K562 (cell line): ENCODE measurements around the gene ACTN1. TPM values are rescaled to one million over a fixed set of nuclear protein-coding genes. Genes with fewer than 3 reads are reported as not detected.
A peak's percentile ranks its signal among the peaks of the same experiment; 100 is the strongest.

Experiments used
- ATAC-seq: fragments of 200-7000 bp; cut with Tn5 transposase; 3 replicates; pipeline ENCODE4 v1.9.1; 2020; ENCODE audit warnings: moderate library complexity
- BruUV-seq: library from RNA; stranded (reverse); fragments of 400-500 nt; replicated peaks from 2 replicates; lab custom pipeline; 2021; lab: Mats Ljungman, UMichigan
- CTCF ChIA-PET: fragments of 300-600 bp; formaldehyde crosslinking; extraction: SDS; loops from one replicate; lab custom pipeline; 2021; ENCODE audit warnings: low intra/inter-chr PET ratio; lab: Yijun Ruan, JAX
- POLR2A ChIA-PET: fragments of 300-600, 350-650 bp; sonication (Branson Sonifier 250); formaldehyde crosslinking; extraction: SDS; loops from one replicate; lab custom pipeline; 2021; ENCODE audit warnings: antibody characterized with exemption, inconsistent platforms; lab: Yijun Ruan, JAX
- DNase-seq, 4 experiments: peaks; one replicate each; pipeline versions ENCODE4 v3.0.0 to v3.0.0-alpha.2; 2011 to 2018; ENCODE audit warnings: low spot score in 3 of 4, mixed read lengths in 3 of 4; ENCODE audit errors: extremely low read depth in 1 of 4
- FAIRE-seq: peaks from 2 replicates; lab custom pipeline; 2011; peaks lifted over from hg19 to GRCh38; lab: Jason Lieb, UNC
- H2AFZ ChIP-seq: 2 replicates; pipeline ENCODE4 v1.6.0; 2011; ENCODE audit warnings: low read depth, low read length, control low read depth, inconsistent platforms
- H3K27ac ChIP-seq: fragments of 200-600 bp; 3 replicates; pipeline ENCODE4 v1.8.0; 2011; ENCODE audit warnings: low read depth, mild to moderate bottlenecking, control low read depth, inconsistent platforms, low read length, moderate library complexity, mixed read lengths; ENCODE audit errors: extremely low read depth
- H3K27me3 ChIP-seq, 2 experiments: fragments of 300-600 bp in 1 of 2; 2 replicates in 1 of 2; 3 replicates in 1 of 2; pipeline versions ENCODE4 v1.6.0 to v1.8.0; 2011; ENCODE audit warnings: inconsistent platforms in 2 of 2, low read length in 2 of 2, mild to moderate bottlenecking in 1 of 2, mixed read lengths in 1 of 2, moderate library complexity in 1 of 2; ENCODE audit not compliant: control insufficient read depth in 2 of 2, insufficient read depth in 2 of 2
- H3K36me3 ChIP-seq: fragments of 300-600 bp; 3 replicates; pipeline ENCODE4 v1.8.0; 2011; ENCODE audit warnings: mild to moderate bottlenecking, low read length, inconsistent platforms; ENCODE audit not compliant: control insufficient read depth, insufficient read depth
- H3K4me1 ChIP-seq, 2 experiments: fragments of 200-600 bp in 1 of 2; replicated peaks in 1 of 2; 2 replicates in 1 of 2; 3 replicates in 1 of 2; pipeline versions ENCODE4 v1.5.1 to v1.8.0; 2011; ENCODE audit warnings: inconsistent platforms in 2 of 2, low read length in 2 of 2, mild to moderate bottlenecking in 1 of 2, mixed read lengths in 1 of 2, moderate library complexity in 1 of 2; ENCODE audit not compliant: control insufficient read depth in 2 of 2, insufficient read depth in 2 of 2
- H3K4me2 ChIP-seq: 2 replicates; pipeline ENCODE4 v1.6.1; 2011; ENCODE audit warnings: low read length, control low read depth, inconsistent platforms, mixed read lengths; ENCODE audit not compliant: insufficient read depth
- H3K4me3 ChIP-seq: fragments of 200-600 bp; sonication (generic), shearing (Covaris generic); 2 replicates; pipeline ENCODE4 v1.5.1; 2016; ENCODE audit warnings: control low read depth, inconsistent platforms
- H3K79me2 ChIP-seq: fragments of 200-600 bp; 3 replicates; pipeline ENCODE4 v1.8.0; 2011; ENCODE audit warnings: low read length, inconsistent platforms; ENCODE audit not compliant: control insufficient read depth, insufficient read depth
- H3K9ac ChIP-seq, 2 experiments: 2 replicates each; pipeline versions ENCODE4 v1.6.0 to v1.6.1; 2011; ENCODE audit warnings: low read depth in 2 of 2, low read length in 2 of 2, control low read depth in 1 of 2, inconsistent platforms in 1 of 2, mild to moderate bottlenecking in 1 of 2, mixed read lengths in 1 of 2; ENCODE audit not compliant: insufficient read depth in 1 of 2
- H3K9me1 ChIP-seq: one replicate; pipeline ENCODE4 v1.6.0; 2011; ENCODE audit warnings: inconsistent platforms, mild to moderate bottlenecking, low read length, moderate library complexity; ENCODE audit not compliant: control insufficient read depth, insufficient read depth
- H3K9me3 ChIP-seq: replicated peaks from 2 replicates; pipeline ENCODE4 v1.5.1; 2011; ENCODE audit warnings: low read depth, low read length, inconsistent platforms; ENCODE audit not compliant: control insufficient read depth, insufficient read depth
- H4K20me1 ChIP-seq: replicated peaks from 2 replicates; pipeline ENCODE4 v1.6.1; 2011; ENCODE audit warnings: low read length, inconsistent platforms, mixed read lengths; ENCODE audit not compliant: control insufficient read depth, insufficient read depth
- CBX5 ChIP-seq: IDR thresholded peaks from 2 replicates; pipeline ENCODE4 v1.6.1; 2014; ENCODE audit warnings: low read depth, borderline replicate concordance
- ESRRA ChIP-seq: fragments of 450-650 bp; IDR thresholded peaks from 2 replicates; pipeline ENCODE4 v1.6.1; 2014; ENCODE audit warnings: low read depth, mild to moderate bottlenecking, moderate library complexity, borderline replicate concordance
- PBX2 ChIP-seq, 2 experiments: IDR thresholded peaks in 1 of 2; conservative IDR thresholded peaks in 1 of 2; 2 replicates each; pipeline ENCODE4 v1.6.1; 2016; ENCODE audit warnings: low read depth in 2 of 2, mild to moderate bottlenecking in 1 of 2, missing compliant biosample characterization in 1 of 2, missing genetic modification characterization in 1 of 2, moderate library complexity in 1 of 2
- RFX1 ChIP-seq: fragments of 450-650 bp; IDR thresholded peaks from 2 replicates; pipeline ENCODE4 v1.6.1; 2016; ENCODE audit warnings: mild to moderate bottlenecking, moderate library complexity
- SPI1 ChIP-seq: IDR thresholded peaks from 2 replicates; pipeline ENCODE4 v1.6.1; 2011; ENCODE audit warnings: low read depth, low read length, control low read depth, borderline replicate concordance
- WGBS: fragments of 100-300 bp; shearing (Covaris generic); methylation state at CpG from one replicate; pipeline ENCODE4 v1.1.6; 2016; ENCODE audit warnings: low coverage, mixed read lengths; ENCODE audit not compliant: insufficient coverage; ENCODE audit errors: missing lambda C conversion rate; 5-methylcytosine and 5-hydroxymethylcytosine counted together
- in situ Hi-C: fragments of 300-500 bp; cut with MboI; formaldehyde crosslinking; loops from 4 replicates; pipeline ENCODE4 v1.15.0; 2018; ENCODE audit warnings: inconsistent platforms, mixed read lengths
- intact Hi-C: fragments of 100-400 bp; cut with micrococcal nuclease; formaldehyde crosslinking; loops from 2 replicates; pipeline ENCODE4 v1.14.2; 2022
- polyA plus RNA-seq, 8 experiments: library from polyadenylated mRNA; depleted of rRNA in 4 of 8; stranded (reverse) in 5 of 8; unstranded in 3 of 8; fragments of >200 nt; fragmentation: Nextera tagmentation in 2 of 8; fragmentation: Illumina TruSeq in 1 of 8; extraction: Ambion mirVana in 2 of 8; extraction: Trizol in 1 of 8; gene quantifications; 2 replicates each; pipeline versions ENCODE4 v1.2.1 to v1.2.3, GENCODE V29; 2011 to 2014; ENCODE audit warnings: inconsistent platforms in 1 of 8, missing spikeins in 1 of 8
- total RNA-seq, 7 experiments: library from RNA; depleted of rRNA in 6 of 7; stranded (reverse); fragments of >200 nt in 6 of 7; fragmentation: Illumina TruSeq in 2 of 7; extraction: Trizol in 2 of 7; gene quantifications; 2 replicates each; pipeline versions ENCODE4 v1.2.1 to v1.2.3, GENCODE V29; 2011 to 2021; ENCODE audit warnings: low replicate concordance in 1 of 7

The ACTN1 gene
- total and polyA plus RNA-seq, 9 of the 15 experiments (the other 6 are each of a cell fraction or from before 2014, with no cell fraction given), result 2.2 to 67.7 (median 34.5) TPM

DNA sequence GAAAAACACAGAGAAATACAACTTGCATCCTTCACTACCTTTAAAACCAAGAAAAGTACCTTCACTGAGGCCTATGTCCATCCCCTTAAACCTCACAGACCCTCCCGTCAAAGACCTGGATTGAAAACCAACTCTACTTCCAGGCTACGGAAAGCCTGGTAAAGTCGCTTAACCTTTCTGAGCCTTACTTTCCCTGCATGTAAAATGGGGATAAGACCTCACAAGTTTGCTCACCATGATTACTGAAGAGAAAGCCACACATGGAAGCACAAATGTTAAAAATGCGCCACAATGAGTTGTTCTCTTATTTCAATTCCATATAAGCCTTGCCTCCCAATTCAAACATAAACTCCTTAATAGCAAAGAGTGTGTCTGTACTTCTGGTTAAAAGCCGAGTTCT lies 8.4 kb downstream of the ACTN1 start:
- no peaks in the 10 kb centered on the region for H3K9me3 ChIP-seq
- peaks cover 62% of the 10 kb centered on the region for H3K79me2 ChIP-seq
- H3K4me3 ChIP-seq, result no peak overlapping the region
- H3K36me3 ChIP-seq, result peaks cover 26% of the 10 kb centered on the region; the same call in 2 of the 3 replicates
- 68% methylated on average over 5 of the region's 5 CpGs for WGBS
- no peak overlapping the region for H2AFZ ChIP-seq
- H3K27ac ChIP-seq, result no peak overlapping the region
- ATAC-seq, result no peak
- no peaks in the 10 kb centered on the region for H3K9me1 ChIP-seq
- H3K4me1 ChIP-seq, result peaks cover 11 to 12% of the 10 kb centered on the region in 2 experiments; a peak in 4 of 5 replicates
- H3K9ac ChIP-seq, result no peak overlapping the region; a peak in 1 of 4 replicates
- BruUV-seq, result no TSS peak
- POLR2A ChIA-PET, result no interaction called here
- H4K20me1 ChIP-seq, result peaks cover 42% of the 10 kb centered on the region
- no peak for FAIRE-seq
- H3K4me2 ChIP-seq, result no peak overlapping the region
- intact Hi-C loops, result no loop called here
- no peak for DNase-seq
- TF ChIP-seq SPI1 (no peak), ESRRA (peak; percentile 60; the same call in 1 of the 2 replicates)
- CTCF ChIA-PET, result no interaction called here
- in situ Hi-C loops, result no loop called here
- H3K27me3 ChIP-seq, result no peaks in the 10 kb centered on the region

DNA sequence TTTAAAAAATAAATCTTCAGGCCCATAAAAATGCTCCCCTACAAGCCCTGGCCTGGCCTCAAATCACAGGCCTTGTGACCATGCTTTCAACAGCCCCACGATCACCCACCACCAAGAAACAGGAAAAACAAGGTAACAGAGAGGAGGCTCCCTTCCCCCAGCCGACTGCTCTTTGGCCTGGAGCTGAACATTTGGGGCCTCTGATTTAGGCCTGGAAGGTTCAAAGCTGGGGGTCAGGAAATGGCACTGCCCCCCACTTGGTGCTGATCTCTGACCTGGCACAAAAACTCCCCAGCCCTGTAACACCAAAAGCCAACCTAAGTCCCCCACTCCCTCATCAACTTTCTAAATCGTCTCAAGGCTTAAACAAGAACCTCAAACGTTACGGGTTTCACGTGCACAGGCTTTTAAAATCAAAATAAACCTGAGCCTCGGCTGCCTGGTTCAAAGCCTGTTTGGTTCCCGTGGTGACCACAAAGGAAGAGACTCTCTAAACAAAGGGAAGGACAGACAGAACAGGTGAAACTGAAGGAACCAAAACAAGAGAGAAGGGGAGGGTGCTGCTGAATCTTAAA lies 9.0 kb downstream of the ACTN1 start:
- Histone ChIP-seq H3K79me2 (peaks cover 62% of the 10 kb centered on the region), H3K36me3 (peaks cover 21% of the 10 kb centered on the region; the same call in 2 of the 3 replicates), H3K27ac (no peak overlapping the region), H3K9me1 (no peaks in the 10 kb centered on the region), H3K9me3 (no peaks in the 10 kb centered on the region), H4K20me1 (peaks cover 48% of the 10 kb centered on the region), H3K4me3 (no peak overlapping the region), H3K4me2 (no peak overlapping the region), H3K9ac (peak overlapping the region in 1 of 2 experiments; percentile 45; a peak in 2 of 4 replicates), H3K4me1 (peaks cover 11 to 12% of the 10 kb centered on the region in 2 experiments; a peak in 4 of 5 replicates), H2AFZ (no peak overlapping the region), H3K27me3 (no peaks in the 10 kb centered on the region)
- ATAC-seq (no peak), DNase-seq (no peak), FAIRE-seq (no peak)
- intact Hi-C loops (no loop called here), in situ Hi-C loops (no loop called here)
- TF ChIP-seq RFX1 (peak; percentile 24; the same call in 1 of the 2 replicates), PBX2 (CRISPR knock-in tag; IDR thresholded peaks at IDR 0.05; ENCODE audit: low read depth) (no peak), PBX2 (tag; conservative IDR thresholded peaks at IDR 0.05; ENCODE audit: low read depth) (0 out of 2 replicates have a peak, but pooled peaks have one; percentile 35), CBX5 (no peak)
- WGBS, result 70% methylated on average over 7 of the region's 8 CpGs
- BruUV-seq, result no TSS peak
- CTCF ChIA-PET, result no interaction called here
- POLR2A ChIA-PET, result interaction anchor here (5.5 kb wide), 1 partner anchor 7 kb away, joined by 25 read pairs; no protein-coding TSS in a partner anchor
